GM12878 (cell line): ENCODE measurements around the gene SF3B5. TPM values are rescaled to one million over a fixed set of nuclear protein-coding genes. Genes with fewer than 3 reads are reported as not detected.

Source experiments
- ATAC-seq: fragments of 200-7000 bp; cut with Tn5 transposase; 3 replicates; pipeline ENCODE4 v1.9.1; 2020; ENCODE audit warnings: mild to moderate bottlenecking, moderate library complexity
- BruUV-seq: library from RNA; stranded (reverse); fragments of 400-500 nt; replicated peaks from 2 replicates; lab custom pipeline; 2021; lab: Mats Ljungman, UMichigan
- CTCF ChIA-PET: fragments of 300-600 bp; sonication (Branson Sonifier 250); formaldehyde crosslinking; extraction: SDS; loops from one replicate; lab custom pipeline; 2021; ENCODE audit warnings: inconsistent platforms; lab: Yijun Ruan, JAX
- POLR2A ChIA-PET: fragments of 350-600 bp; formaldehyde crosslinking; extraction: SDS; loops from one replicate; lab custom pipeline; 2021; ENCODE audit warnings: inconsistent platforms; lab: Charles Lee
- RAD21 ChIA-PET: fragments of 300-600 bp; sonication (Branson Sonifier 250); formaldehyde crosslinking; loops from one replicate; lab custom pipeline; 2023; ENCODE audit warnings: antibody characterized with exemption; ENCODE audit not compliant: unreplicated experiment; lab: Charles Lee
- SMC1A ChIA-PET: fragments of 300-600 bp; sonication (Branson Sonifier 250); formaldehyde crosslinking; loops from one replicate; lab custom pipeline; 2023; ENCODE audit not compliant: unreplicated experiment, uncharacterized antibody; lab: Charles Lee
- DNase-seq: peaks from one replicate; pipeline ENCODE4 v3.0.0-alpha.2; 2011; ENCODE audit warnings: low read depth, low spot score
- FAIRE-seq: peaks from 3 replicates; lab custom pipeline; 2011; peaks lifted over from hg19 to GRCh38; lab: Jason Lieb, UNC
- H2AFZ ChIP-seq: 2 replicates; pipeline ENCODE4 v1.6.0; 2011; ENCODE audit warnings: low read depth, low read length, control low read depth; ENCODE audit not compliant: control insufficient read depth
- H3K27ac ChIP-seq: 2 replicates; pipeline ENCODE4 v1.5.1; 2011; ENCODE audit warnings: control low read depth; ENCODE audit not compliant: control insufficient read depth, insufficient read depth
- H3K27me3 ChIP-seq, 2 experiments: replicated peaks in 1 of 2; 2 replicates each; pipeline versions ENCODE4 v1.6.0 to v1.6.1; 2011; ENCODE audit warnings: low read length in 1 of 2; ENCODE audit not compliant: control insufficient read depth in 2 of 2, insufficient read depth in 2 of 2
- H3K36me3 ChIP-seq, 2 experiments: 2 replicates each; pipeline ENCODE4 v1.5.1; 2011; ENCODE audit warnings: low read length in 1 of 2; ENCODE audit not compliant: control insufficient read depth in 2 of 2, insufficient read depth in 2 of 2
- H3K4me1 ChIP-seq: 2 replicates; pipeline ENCODE4 v1.6.1; 2011; ENCODE audit warnings: mild to moderate bottlenecking, low read length, moderate library complexity, mixed read lengths; ENCODE audit not compliant: control insufficient read depth, insufficient read depth
- H3K4me2 ChIP-seq: 2 replicates; pipeline ENCODE4 v1.6.0; 2011; ENCODE audit warnings: control low read depth; ENCODE audit not compliant: control insufficient read depth, insufficient read depth
- H3K4me3 ChIP-seq: fragments of 200-600 bp; sonication (generic); 2 replicates; pipeline ENCODE4 v1.5.1; 2016
- H3K79me2 ChIP-seq: 2 replicates; pipeline ENCODE4 v1.6.0; 2011; ENCODE audit warnings: low read length; ENCODE audit not compliant: control insufficient read depth, insufficient read depth
- H3K9ac ChIP-seq: 2 replicates; pipeline ENCODE4 v1.8.0; 2011; ENCODE audit warnings: low read length, control low read depth, mixed read lengths; ENCODE audit not compliant: control insufficient read depth, insufficient read depth
- H3K9me3 ChIP-seq: replicated peaks from 3 replicates; pipeline ENCODE4 v1.5.1; 2011; ENCODE audit warnings: mild to moderate bottlenecking, low read length; ENCODE audit not compliant: control insufficient read depth, insufficient read depth
- H4K20me1 ChIP-seq: 2 replicates; pipeline ENCODE4 v1.6.0; 2011; ENCODE audit not compliant: control insufficient read depth, insufficient read depth
- ESRRA ChIP-seq: IDR thresholded peaks from 2 replicates; pipeline ENCODE4 v1.6.1; 2012; ENCODE audit warnings: mild to moderate bottlenecking, low read length, improper control_type of control experiment
- GATAD2B ChIP-seq: fragments of 450-650 bp; conservative IDR thresholded peaks from 2 replicates; pipeline ENCODE4 v1.6.1; 2017; ENCODE audit warnings: low read depth, mild to moderate bottlenecking, moderate library complexity
- NFYB ChIP-seq: IDR thresholded peaks from 2 replicates; pipeline ENCODE4 v1.6.1; 2011; ENCODE audit warnings: low read depth, mild to moderate bottlenecking, low read length, improper control_type of control experiment, moderate library complexity; ENCODE audit not compliant: insufficient read depth
- NR2C1 ChIP-seq: fragments of 450-650 bp; IDR thresholded peaks from 2 replicates; pipeline ENCODE4 v1.6.1; 2017; ENCODE audit warnings: antibody characterized with exemption, mild to moderate bottlenecking, moderate library complexity
- STAT1 ChIP-seq: fragments of 450-650 bp; conservative IDR thresholded peaks from 2 replicates; pipeline ENCODE4 v1.6.1; 2014; ENCODE audit warnings: antibody characterized with exemption, mild to moderate bottlenecking
- WGBS: methylation state at CpG from one replicate; pipeline ENCODE4 v1.1.6; 2016; ENCODE audit warnings: low lambda C conversion rate; ENCODE audit not compliant: insufficient replicate concordance, insufficient coverage; ENCODE audit errors: missing lambda C conversion rate; 5-methylcytosine and 5-hydroxymethylcytosine counted together
- in situ Hi-C: fragments of 300-500 bp; cut with MboI; formaldehyde crosslinking; loops from 9 replicates; pipeline ENCODE4 v1.14.3; 2018; ENCODE audit warnings: mixed read lengths
- intact Hi-C: fragments of 100-400 bp; cut with micrococcal nuclease; formaldehyde crosslinking; loops from one replicate; pipeline ENCODE4 v1.14.2; 2022; ENCODE audit not compliant: unreplicated experiment
- polyA plus RNA-seq, 11 experiments: library from polyadenylated mRNA; depleted of rRNA in 4 of 11; unstranded in 6 of 11; stranded (reverse) in 5 of 11; fragments of >200 nt; fragmentation: Nextera tagmentation in 4 of 11; fragmentation: Illumina TruSeq in 1 of 11; extraction: Ambion mirVana in 4 of 11; extraction: Trizol in 1 of 11; gene quantifications; 1 replicate in 1 of 11; 2 replicates in 10 of 11; pipeline versions ENCODE4 v1.2.1 to v1.2.3, GENCODE V29; 2011 to 2016; ENCODE audit warnings: inconsistent platforms in 2 of 11, missing spikeins in 2 of 11, low read depth in 1 of 11
- total RNA-seq, 4 experiments: library from RNA; depleted of rRNA in 3 of 4; stranded (reverse); fragments of >200 nt in 3 of 4; fragmentation: Illumina TruSeq in 1 of 4; extraction: Trizol in 1 of 4; gene quantifications; 2 replicates each; pipeline versions ENCODE4 v1.2.1 to v1.2.3, GENCODE V29; 2013 to 2021
- TF ChIP-seq, protein P1 (sequence below): IDR thresholded peaks from 2 replicates; pipeline ENCODE4 v1.6.1; 2012; ENCODE audit warnings: improper control_type of control experiment, low read depth, low read length; ENCODE audit not compliant: insufficient replicate concordance
- TF ChIP-seq, protein P2 (sequence below): fragments of 450-650 bp; IDR thresholded peaks from 2 replicates; pipeline ENCODE4 v1.6.1; 2017; ENCODE audit warnings: mild to moderate bottlenecking

Gene SF3B5
- total and polyA plus RNA-seq, 10 of the 15 experiments (the other 5 are each of a cell fraction or from before 2014, with no cell fraction given): 220 to 864 (median 341) TPM

DNA sequence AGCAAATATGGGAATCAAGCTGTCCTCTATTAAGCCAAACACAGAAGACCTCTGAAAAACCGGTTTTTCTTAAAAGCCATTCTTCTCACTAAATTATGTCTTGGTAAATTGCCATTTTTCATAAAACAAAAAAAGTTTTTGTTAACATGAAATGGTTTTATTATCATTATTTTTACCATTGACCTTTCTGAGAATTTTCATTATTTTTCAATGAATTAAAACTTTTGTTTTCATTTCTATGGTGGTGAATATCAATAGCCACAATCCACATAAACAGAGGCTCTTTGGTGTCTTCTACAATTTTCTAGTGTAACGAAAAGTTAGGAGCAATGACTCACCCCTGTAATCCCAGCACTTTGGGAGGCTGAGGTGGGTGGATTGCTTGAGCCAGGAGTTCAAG is 2.1 kb downstream of the SF3B5 start:
- Histone ChIP-seq H3K4me3 (peak overlapping the region; percentile 92; the same call in 1 of the 2 replicates), H3K4me2 (peak overlapping the region; percentile 98; the same call in 1 of the 2 replicates), H2AFZ (no peak overlapping the region), H3K9ac (peak overlapping the region; percentile 9; the same call in 1 of the 2 replicates), H3K27ac (no peak overlapping the region), H3K79me2 (peaks cover 30% of the 10 kb centered on the region), H4K20me1 (no peaks in the 10 kb centered on the region), H3K9me3 (no peaks in the 10 kb centered on the region), H3K27me3 (no peaks in the 10 kb centered on the region), H3K36me3 (no peaks in the 10 kb centered on the region), H3K4me1 (peaks cover 15% of the 10 kb centered on the region)
- no peak for TF ChIP-seq NFYB
- TF ChIP-seq, protein P1, sequence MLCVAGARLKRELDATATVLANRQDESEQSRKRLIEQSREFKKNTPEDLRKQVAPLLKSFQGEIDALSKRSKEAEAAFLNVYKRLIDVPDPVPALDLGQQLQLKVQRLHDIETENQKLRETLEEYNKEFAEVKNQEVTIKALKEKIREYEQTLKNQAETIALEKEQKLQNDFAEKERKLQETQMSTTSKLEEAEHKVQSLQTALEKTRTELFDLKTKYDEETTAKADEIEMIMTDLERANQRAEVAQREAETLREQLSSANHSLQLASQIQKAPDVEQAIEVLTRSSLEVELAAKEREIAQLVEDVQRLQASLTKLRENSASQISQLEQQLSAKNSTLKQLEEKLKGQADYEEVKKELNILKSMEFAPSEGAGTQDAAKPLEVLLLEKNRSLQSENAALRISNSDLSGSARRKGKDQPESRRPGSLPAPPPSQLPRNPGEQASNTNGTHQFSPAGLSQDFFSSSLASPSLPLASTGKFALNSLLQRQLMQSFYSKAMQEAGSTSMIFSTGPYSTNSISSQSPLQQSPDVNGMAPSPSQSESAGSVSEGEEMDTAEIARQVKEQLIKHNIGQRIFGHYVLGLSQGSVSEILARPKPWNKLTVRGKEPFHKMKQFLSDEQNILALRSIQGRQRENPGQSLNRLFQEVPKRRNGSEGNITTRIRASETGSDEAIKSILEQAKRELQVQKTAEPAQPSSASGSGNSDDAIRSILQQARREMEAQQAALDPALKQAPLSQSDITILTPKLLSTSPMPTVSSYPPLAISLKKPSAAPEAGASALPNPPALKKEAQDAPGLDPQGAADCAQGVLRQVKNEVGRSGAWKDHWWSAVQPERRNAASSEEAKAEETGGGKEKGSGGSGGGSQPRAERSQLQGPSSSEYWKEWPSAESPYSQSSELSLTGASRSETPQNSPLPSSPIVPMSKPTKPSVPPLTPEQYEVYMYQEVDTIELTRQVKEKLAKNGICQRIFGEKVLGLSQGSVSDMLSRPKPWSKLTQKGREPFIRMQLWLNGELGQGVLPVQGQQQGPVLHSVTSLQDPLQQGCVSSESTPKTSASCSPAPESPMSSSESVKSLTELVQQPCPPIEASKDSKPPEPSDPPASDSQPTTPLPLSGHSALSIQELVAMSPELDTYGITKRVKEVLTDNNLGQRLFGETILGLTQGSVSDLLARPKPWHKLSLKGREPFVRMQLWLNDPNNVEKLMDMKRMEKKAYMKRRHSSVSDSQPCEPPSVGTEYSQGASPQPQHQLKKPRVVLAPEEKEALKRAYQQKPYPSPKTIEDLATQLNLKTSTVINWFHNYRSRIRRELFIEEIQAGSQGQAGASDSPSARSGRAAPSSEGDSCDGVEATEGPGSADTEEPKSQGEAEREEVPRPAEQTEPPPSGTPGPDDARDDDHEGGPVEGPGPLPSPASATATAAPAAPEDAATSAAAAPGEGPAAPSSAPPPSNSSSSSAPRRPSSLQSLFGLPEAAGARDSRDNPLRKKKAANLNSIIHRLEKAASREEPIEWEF: no peak
- no peak for TF ChIP-seq NR2C1
- TF ChIP-seq STAT1: no peak
- TF ChIP-seq ESRRA: no peak
- TF ChIP-seq, protein P2, sequence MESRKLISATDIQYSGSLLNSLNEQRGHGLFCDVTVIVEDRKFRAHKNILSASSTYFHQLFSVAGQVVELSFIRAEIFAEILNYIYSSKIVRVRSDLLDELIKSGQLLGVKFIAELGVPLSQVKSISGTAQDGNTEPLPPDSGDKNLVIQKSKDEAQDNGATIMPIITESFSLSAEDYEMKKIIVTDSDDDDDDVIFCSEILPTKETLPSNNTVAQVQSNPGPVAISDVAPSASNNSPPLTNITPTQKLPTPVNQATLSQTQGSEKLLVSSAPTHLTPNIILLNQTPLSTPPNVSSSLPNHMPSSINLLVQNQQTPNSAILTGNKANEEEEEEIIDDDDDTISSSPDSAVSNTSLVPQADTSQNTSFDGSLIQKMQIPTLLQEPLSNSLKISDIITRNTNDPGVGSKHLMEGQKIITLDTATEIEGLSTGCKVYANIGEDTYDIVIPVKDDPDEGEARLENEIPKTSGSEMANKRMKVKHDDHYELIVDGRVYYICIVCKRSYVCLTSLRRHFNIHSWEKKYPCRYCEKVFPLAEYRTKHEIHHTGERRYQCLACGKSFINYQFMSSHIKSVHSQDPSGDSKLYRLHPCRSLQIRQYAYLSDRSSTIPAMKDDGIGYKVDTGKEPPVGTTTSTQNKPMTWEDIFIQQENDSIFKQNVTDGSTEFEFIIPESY: no peak
- TF ChIP-seq GATAD2B: no peak
- in situ Hi-C loops: loop anchor here (5.0 kb wide), 2 partner anchors 151 to 521 kb away; no protein-coding TSS in a partner anchor
- FAIRE-seq (no peak), ATAC-seq (no peak), DNase-seq (no peak)
- ChIA-PET CTCF (interaction anchor here (1.0 to 10.8 kb wide), 4 partner anchors 10 to 518 kb away, joined by 3 to 244 read pairs (median 4); no protein-coding TSS in a partner anchor), RAD21 (interaction anchor here (1.0 kb wide), 1 partner anchor 153 kb away, joined by 3 read pairs; no protein-coding TSS in a partner anchor), SMC1A (interaction anchor here (0.9 to 2.3 kb wide), 5 partner anchors 18 to 156 kb away, joined by 3 to 14 read pairs (median 5); no protein-coding TSS in a partner anchor), POLR2A (interaction anchor here (0.5 to 1.9 kb wide), 2 partner anchors 11 to 29 kb away, joined by 3 to 4 read pairs; no protein-coding TSS in a partner anchor)
- intact Hi-C loops: no loop called here
- BruUV-seq: no TSS peak
- WGBS: 96% methylated on average over 2 of the region's 2 CpGs
